NCI-H526 treated with DMSO at 0.1 percent for 48 hours (cell line): Measurements from ENCODE around the gene ACE.

Experiments used
- DNase-seq: peaks from one replicate; lab custom pipeline; 2025; lab: John Stamatoyannopoulos, UW

ACE gene

DNA sequence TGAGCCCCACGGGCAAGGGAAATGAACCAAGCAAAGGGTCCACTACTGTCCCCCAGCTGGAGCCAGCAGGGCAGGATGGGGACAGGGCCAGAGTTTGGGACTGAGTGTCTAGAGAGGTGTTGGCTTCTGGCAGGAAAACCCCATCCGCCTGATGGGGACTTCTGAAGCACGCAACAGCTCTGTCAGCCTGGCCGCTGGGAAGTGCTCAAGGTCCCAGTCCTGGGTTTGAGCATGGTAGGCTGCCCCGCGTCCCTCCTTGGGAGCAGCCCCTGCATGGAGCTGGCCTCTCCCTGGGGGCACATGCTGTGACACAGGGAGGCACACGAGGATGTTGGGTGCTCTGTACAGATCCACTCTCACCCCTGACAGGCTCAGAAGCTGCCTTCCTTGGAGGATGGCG is 14.6 kb downstream of the ACE start:
- DNase-seq, result no peak

DNA sequence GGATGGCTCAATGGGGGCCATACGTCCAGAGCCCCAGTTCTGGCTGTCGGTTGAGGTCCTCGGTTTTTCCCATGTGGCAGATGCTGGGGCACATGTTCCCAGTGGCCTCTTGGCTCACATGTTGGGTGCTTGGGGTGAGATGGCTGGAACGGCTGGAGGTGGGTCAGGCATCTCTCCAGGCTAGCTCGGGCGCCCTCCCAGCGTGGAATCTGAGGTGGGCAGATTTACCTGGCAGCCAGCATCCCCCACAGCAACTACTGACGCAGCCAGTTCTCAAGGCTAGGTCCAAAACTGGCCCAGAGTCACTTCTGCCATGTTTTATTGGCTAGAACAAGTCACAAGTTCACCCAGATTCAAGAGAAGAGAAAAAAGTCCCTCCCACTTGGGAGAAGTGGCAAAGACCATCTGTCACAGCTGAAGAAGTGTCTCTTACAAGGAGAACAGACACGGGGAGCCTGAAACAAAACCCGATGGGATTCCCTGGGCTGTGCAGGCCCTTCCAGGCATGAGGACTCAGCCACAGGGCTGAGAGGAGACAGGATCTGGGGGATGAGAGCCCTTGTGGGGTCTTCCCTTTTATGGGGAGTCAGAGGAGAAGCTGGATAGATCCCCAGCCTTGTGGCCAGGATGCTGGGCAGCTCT is 15.2 kb downstream of the ACE start:
- no peak for DNase-seq

DNA sequence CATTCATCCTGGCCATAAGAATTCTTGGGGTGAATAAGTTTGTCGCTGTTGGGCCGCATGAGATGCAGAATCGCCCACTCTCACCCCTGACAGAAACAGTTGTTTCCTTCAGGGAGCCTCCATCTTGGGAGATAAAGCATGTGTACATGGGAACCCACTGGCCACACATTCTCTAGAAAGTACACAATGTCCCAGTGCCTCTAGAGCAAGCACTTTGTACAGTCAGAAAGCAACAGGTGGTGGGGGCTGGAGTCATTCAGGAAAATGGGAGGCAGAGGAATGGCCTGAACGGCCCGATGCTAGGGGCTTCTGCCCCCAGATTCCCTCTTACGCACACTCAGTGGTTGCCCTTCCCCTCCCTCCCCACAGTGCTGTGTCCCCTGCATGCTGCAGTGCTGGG is 16.1 kb downstream of the ACE start:
- DNase-seq, result no peak

DNA sequence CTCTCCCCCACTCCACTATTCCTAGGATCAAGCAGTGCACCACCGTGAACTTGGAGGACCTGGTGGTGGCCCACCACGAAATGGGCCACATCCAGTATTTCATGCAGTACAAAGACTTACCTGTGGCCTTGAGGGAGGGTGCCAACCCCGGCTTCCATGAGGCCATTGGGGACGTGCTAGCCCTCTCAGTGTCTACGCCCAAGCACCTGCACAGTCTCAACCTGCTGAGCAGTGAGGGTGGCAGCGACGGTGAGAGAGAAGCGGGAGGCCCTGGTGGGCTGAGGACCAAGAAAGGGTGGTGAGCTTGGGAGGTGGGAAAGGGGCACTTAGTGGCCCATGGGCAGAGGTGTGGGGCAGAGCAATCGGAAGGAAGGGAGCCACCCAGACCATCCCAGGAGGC is 16.6 kb downstream of the ACE start:
- DNase-seq, result no peak

DNA sequence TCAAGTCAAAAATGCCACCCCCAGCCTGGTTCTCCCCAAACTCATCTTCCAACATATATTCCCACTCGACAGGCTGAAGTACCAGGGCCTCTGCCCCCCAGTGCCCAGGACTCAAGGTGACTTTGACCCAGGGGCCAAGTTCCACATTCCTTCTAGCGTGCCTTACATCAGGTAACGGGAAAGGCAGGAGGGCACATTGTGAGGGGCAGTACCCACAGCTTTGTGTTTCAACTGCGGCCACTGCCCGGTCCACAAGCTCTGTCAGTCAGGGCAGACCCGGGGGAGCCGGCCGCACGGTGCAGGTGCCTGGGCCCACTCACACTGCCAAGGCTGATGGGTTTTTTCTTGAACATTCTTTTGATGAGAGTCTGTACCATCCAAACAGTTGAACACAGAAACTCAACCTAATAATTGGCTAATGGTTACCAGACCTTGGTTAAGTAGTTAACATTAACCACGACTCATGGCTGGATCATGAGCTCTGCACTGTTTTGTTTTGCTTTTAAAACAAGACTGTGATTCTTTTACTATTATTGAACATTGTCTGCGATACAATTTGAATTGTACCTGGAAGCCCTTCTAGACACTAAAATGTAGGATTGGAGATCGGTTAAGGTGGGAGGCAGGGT is 17.6 kb downstream of the ACE start:
- no peak for DNase-seq

DNA sequence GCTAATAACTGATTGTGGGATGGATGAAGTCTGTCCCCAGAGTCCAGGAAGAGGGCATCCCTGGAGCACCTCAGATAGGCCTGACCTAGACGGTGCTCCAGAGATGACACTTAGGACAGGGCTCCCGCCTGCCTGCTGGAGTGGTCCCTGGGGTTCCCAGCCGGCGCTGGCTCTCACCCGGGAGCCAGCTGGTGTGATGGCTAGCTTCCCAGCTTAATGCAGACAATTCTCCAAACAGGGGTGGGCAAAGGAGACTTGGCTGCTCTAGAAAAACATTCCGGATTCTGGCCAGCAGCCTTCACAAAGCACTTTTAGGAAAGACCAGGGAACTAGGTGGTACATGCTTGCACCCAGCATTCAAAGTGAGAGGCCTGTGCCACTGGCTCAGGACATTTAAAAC is 18.6 kb downstream of the ACE start:
- no peak for DNase-seq

DNA sequence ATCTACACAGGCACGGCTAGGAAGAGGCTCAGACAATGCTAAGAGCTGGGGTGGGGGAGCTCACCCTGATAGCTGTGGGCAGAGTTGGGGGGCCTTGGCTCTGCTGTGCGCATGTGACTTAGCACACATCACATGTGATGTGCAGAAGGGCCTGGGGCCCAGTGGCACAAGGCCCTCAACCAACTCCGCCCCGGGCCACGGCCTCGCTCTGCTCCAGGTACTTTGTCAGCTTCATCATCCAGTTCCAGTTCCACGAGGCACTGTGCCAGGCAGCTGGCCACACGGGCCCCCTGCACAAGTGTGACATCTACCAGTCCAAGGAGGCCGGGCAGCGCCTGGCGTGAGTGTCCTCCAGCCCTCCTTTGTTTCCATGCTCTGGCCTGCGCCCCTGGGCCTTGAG is 19.3 kb downstream of the ACE start:
- DNase-seq, result no peak

DNA sequence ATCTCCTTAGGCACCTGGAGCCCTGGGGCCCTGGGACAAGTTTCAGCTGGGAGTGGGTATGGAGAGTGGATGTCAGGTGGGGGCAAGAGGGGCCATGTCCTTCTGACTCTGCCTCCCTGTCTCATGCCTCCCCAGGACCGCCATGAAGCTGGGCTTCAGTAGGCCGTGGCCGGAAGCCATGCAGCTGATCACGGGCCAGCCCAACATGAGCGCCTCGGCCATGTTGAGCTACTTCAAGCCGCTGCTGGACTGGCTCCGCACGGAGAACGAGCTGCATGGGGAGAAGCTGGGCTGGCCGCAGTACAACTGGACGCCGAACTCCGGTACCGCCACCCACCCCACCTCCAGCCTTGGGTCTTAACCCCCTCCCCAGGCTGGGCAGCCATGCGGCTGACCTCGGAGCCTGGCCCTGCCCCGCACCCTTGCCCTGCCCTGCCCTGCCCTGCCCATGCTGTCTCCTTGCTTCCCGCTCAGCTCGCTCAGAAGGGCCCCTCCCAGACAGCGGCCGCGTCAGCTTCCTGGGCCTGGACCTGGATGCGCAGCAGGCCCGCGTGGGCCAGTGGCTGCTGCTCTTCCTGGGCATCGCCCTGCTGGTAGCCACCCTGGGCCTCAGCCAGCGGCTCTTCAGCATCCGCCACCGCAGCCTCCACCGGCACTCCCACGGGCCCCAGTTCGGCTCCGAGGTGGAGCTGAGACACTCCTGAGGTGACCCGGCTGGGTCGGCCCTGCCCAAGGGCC is 20.0 kb downstream of the ACE start:
- DNase-seq, result no peak

DNA sequence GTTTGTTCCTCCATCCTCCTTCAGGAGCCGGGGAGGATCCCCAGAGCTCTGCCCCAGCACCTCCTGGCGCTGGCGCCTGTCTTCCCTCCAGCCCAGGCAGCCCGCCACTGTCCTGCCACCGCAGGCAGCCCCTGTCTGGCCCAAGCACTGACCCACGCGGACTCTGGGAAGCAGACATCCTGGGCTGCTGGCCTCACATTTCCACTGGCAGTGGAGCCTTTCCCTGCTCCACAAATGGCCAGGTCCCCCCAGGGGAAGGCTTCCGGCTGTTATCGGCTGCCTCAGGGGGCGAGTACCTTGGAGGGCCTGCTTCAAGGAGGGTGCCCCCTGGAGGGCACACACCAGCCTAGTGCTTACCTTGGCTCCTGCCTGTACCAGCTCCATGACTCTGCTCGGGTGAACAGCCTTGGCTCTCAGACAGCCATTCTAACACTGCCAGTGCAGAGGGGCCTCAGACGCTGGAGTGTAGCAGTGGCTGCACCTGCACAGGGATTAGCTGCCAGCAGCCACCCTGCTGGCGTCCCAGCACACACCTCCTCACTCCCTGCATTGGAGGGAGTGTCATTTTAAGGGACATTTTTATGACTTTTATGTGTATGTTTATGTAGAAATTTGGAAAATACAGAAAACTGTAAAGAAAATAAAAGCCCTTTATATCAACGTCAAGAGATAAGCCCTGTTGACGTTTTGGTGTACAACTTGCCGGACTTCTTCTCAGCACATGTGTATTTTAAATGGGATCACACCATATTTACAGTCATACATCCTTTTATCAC is 21.0 kb downstream of the ACE start:
- no peak for DNase-seq

DNA sequence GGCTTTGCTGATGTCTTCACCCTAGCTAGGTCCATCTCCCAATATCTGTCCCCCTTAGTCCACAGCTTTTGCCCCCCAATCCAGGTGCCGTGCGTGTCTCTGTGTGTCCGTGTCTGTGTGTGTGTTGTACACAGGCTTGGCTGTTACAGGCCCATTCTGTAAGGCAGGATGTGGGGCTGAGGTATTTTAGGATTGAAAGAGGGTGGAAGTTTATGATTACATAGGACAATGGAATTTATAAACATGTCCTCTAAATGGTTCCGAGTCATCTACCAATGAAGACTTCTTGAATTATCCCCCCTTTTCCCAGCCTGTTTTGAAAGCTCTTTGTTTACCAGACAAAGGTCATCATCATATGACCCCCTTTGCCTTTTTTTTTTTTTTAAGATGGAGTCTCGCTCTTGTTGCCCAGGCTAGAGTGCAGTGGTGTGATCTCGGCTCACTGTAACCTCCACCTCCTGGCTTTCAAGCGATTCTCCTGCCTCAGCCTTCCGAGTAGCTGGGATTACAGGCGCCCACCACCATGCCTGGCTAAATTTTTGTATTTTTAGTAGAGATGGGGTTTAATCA is 21.9 kb downstream of the ACE start:
- DNase-seq, result no peak

DNA sequence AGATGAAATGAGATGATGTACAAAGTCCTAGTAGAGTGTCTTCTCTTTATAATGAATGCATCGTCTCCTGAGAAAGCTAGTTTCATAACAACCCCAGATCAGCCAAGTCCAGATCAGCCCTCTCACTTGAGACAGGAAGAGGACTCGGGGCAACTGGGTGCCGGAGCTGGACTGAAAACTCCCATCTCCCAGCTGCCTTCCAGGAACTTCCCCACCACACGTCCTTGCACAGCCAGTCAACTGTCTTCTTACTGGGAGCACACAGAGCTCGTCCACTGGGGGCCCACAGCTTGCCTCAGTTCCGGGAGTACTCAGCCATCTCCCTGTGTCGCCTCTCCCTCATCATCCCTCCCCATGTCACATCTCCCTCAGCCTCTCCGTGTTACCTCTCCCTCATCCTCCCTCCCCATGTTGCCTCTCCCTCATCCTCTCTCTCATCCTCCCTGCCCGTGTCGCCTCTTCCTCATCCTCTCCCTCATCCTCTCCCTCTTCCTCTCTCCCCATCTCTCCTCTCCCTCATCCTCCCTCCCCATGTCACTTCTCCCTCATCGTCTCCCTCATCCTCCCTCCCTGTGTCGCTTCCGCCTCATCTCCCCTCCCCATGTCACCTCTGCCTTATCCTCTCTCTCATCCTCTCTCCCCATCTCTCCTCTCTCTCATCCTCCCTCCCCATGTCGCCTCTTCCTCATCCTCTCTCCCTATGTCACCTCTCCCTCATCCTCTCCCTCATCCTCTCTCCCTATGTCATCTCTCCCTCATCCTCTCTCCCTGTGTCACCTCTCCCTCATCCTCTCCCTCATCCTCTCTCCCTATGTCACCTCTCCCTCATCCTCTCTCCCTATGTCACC is 23.9 kb downstream of the ACE start:
- no peak for DNase-seq

DNA sequence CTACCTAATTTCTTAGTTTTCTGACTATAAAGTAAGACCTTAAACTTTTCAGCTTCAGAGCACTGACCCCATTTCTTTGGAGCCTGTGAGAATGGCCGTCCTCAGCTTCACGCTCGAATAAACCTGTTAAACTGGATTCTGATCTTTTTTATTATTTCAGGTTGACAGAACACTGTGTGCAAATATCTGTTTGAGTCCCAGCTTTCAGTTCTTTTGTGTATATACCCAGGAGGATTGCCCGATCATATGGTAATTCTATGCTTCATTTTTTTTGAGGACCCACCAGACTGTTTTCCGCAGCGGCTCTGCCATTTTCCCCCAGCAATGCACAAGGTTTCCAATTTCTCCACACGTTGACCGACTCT is 26.5 kb downstream of the ACE start:
- DNase-seq, result no peak

DNA sequence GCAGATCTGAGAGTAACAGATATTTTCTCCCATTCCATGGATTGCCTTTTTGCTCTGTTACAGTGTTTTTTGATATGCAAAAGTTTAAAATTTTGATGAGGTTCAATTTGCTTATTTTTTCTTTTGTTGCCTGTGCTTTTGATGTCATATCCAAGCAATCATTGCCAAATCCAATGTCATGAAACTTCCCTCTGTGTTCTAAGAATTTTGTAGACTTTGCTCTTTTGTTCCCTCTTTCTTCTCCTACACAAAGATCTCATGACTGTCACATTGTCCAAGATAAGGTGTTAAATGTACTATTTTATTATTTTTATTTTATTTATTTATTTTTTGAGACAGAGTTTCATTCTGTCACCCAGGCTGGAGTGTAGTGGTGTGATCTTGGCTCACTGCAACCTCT is 27.4 kb downstream of the ACE start:
- no peak for DNase-seq

DNA sequence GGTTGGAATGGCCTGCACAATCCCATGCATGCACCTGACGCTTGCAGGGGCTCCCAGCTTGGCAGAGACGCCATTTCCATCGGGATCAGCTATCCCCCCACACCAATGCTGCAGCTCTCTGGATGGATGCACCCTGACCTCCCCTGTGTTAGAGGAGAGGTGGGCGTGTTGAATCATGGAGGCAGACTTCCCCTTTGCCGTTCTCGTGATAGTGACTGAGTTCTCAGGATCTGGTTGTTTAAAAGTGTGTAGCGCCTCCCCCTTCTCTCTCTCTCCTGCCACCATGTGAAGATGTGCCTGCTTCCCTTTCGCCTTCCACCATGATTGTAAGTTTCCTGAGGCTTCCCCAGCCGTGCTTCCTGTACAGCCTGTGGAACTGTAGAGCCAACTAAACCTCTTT is 28.5 kb downstream of the ACE start:
- no peak for DNase-seq

DNA sequence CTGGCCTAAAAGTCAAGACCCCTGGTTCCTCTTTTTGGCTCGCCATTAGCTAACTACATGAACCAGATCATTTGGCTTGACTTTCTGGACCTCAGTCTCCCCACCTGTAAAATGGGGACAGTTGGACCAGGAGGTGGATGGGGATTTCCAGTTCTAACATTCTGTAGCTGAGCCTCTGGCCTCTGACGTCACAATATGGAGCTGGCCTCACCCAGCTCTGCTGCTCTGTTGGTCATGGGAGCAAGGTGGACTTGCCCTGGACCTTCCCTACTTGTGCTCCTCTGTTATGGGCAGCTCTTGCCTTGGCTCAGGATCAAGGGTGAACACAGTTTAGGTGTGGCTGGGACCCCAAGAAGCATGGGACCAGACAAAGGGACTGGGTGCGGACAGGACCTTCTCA is 29.8 kb downstream of the ACE start:
- DNase-seq, result no peak

DNA sequence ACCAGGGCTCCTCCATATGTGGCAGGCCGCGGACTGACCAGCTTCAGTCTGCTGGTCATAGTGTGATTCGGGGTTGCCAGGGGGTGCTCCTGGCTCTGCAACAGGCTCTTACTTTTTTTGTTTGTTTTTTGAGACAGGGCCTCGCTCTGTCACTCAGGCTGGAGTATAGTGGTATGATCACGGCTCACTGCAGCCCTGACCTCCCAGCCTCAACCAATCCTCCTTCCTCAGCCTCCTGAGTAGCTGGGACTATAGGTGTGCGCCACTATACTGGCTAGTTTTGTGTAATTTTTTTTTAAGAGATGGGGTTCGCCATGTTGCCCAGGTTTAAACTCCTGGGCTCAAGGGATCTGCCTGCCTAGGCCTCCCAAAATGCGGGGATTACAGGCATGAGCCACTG is 34.5 kb downstream of the ACE start:
- DNase-seq, result no peak

DNA sequence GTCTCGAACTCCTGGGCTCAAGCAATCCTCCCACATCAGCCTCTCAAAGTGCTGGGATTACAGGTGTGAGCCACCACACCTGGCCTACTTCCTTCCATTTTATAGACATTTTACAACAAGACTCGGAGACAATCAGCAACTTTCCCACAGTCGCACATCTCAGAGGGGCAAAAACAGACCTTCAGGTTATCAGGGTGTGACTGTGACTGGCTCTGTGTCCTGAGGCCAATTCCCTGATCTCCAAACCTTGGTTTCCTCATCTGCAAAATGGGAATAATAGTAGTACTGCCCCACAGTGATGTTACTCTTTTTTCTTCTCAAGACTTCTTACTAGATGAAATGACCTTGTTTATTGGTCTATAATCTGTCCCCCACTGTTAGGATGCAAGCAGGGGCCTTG is 35.5 kb downstream of the ACE start:
- DNase-seq, result no peak

DNA sequence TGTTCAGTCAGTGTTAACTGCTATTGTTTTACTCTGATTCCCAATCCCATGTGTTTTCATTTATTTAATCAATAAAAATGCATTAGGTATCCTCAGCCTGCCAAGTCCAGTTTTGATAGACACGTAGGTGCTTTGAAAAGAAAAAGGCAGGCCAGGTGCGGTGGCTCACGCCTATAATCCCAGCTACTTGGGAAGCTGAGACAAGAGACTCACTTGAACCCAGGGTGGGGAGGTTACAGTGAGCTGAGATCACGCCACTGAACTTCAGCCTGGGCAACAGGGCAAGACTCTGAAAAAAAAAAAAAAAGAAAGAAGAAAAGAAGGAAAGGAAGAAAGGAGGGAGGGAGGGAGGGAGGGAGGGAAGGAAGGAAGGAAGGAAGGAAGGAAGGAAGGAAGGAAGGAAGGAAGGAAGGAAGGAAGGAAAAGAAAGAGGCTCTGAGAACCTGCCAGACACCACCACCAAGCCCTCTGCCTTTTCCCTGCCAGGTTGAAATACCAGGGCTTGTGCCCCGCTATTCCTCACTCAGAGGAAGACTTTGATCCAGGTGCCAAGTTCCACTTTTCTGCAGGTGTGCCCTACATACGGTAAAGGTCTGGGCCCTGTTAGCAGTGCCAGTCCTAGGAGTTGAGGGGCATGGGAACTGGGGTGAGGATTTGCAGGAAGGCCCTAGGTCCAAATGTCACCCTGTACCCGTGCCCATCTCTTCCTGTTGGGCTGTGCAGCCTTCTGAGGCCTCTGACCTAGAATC is 36.2 kb downstream of the ACE start:
- DNase-seq, result no peak

DNA sequence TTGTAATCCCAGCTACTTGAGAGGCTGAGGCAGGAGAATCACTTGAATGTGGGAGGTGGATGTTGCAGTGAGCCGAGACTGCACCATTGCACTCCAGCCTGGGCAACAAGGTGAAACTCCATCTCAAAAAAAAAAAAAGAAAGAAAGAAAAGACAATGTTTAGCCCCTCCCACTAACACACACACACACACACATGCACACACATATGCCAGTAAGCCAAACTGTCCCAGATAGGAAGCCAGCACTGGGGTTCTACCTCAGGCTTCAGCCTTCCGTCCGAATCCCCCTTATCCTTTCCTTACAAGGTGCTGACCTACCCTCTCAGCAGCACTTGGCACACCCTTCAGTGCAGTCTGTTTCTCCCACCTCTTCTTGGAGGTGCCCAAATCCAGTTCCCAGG is 37.6 kb downstream of the ACE start:
- DNase-seq, result no peak

DNA sequence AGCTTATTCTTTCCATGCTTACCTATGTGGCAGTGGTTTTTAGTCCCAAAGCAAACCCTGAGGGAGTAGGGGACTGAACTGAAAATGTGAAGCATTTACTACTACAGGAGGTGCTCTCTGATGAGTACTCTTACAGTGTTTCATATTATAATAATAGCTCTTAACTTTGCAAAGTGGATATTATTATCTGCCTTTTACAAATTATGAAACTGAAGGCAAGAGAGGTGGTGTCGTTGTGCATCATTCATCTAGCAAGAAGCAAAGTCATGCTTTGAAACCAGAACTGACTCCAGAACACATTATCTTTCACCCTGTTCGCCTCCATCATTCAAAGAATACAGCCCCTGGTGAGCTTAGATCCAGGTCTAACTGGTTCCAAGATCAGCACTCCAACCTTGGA is 38.1 kb downstream of the ACE start:
- DNase-seq, result no peak

DNA sequence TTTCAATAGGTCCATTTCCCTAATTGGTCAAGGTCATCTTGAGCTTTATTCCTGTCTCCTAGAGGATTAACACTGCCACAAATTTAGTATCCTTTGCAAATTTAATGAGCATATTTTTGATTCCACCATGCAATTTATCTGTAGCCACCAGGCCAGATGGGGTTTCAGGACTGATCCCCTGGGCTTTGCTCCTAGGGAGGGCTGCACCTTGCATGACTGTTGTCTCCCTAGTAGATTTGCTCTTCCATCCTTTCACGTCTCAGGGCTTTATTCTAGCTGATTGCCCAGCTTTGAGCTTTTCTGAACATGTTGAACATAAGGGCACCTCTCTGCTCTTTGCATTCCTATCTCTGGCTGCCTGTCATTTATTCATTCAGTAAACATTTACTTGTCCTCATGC is 38.6 kb downstream of the ACE start:
- no peak for DNase-seq
